Kidney (tissue), 14 donors: ENCODE results near the gene TADA2A. TPM values are rescaled to one million over a fixed set of nuclear protein-coding genes. Genes with fewer than 3 reads are reported as not detected.
"Not testable (repeated sequence)": the region's sequence is repeated elsewhere in the genome, so short reads cannot be mapped to it uniquely, and the experiment has no call there.

Experiments
- DNase-seq, 5 donors: peaks; one replicate each; pipeline ENCODE4 v3.0.0-alpha.2; 2013 to 2020
- FAIRE-seq: peaks from 2 replicates; lab custom pipeline; 2012; peaks lifted over from hg19 to GRCh38; lab: Jason Lieb, UNC
- H3K27ac ChIP-seq, 2 donors: one replicate each; pipeline ENCODE4 v1.7.0; 2013; ENCODE audit warnings: low read depth in 2 of 2, low read length in 2 of 2, inconsistent platforms in 1 of 2
- H3K27me3 ChIP-seq: one replicate; pipeline ENCODE4 v1.7.1; 2013; ENCODE audit warnings: low read length, inconsistent platforms; ENCODE audit not compliant: control insufficient read depth, insufficient read depth
- H3K36me3 ChIP-seq, 3 donors: one replicate each; pipeline versions ENCODE4 v1.7.0 to v1.7.1; 2013; ENCODE audit warnings: low read length in 3 of 3, control low read depth in 1 of 3, inconsistent platforms in 1 of 3; ENCODE audit not compliant: insufficient read depth in 3 of 3, control insufficient read depth in 2 of 3
- H3K4me1 ChIP-seq, 3 donors: one replicate each; pipeline versions ENCODE4 v1.7.0 to v1.7.1; 2013; ENCODE audit warnings: low read length in 3 of 3, inconsistent platforms in 1 of 3, low read depth in 1 of 3; ENCODE audit not compliant: control insufficient read depth in 2 of 3, insufficient read depth in 2 of 3
- H3K4me3 ChIP-seq, 3 donors: one replicate each; pipeline versions ENCODE4 v1.7.0 to v1.8.1; 2013; ENCODE audit warnings: low read length in 3 of 3, control low read depth in 1 of 3, inconsistent platforms in 1 of 3
- H3K9ac ChIP-seq, 3 donors: one replicate each; pipeline versions ENCODE4 v1.7.0 to v1.7.1; 2013; ENCODE audit warnings: low read length in 3 of 3, control low read depth in 1 of 3, inconsistent platforms in 1 of 3
- H3K9me3 ChIP-seq, 3 donors: one replicate each; pipeline versions ENCODE4 v1.7.0 to v1.7.1; 2013; ENCODE audit warnings: low read length in 3 of 3, control low read depth in 1 of 3, inconsistent platforms in 1 of 3; ENCODE audit not compliant: control insufficient read depth in 2 of 3, insufficient read depth in 1 of 3
- CTCF ChIP-seq: IDR thresholded peaks from 3 replicates; pipeline ENCODE4 v1.5.1; 2012; ENCODE audit warnings: mild to moderate bottlenecking, moderate library complexity, borderline replicate concordance; ENCODE audit not compliant: insufficient read depth; ENCODE audit errors: extremely low read depth
- intact Hi-C: fragments of 100-400 bp; cut with DNase I; formaldehyde crosslinking; loops from one replicate; pipeline ENCODE4 v1.11.1; 2022
- polyA plus RNA-seq: library from polyadenylated mRNA; stranded (reverse); fragments of 350-450 nt; fragmentation: Illumina TruSeq; extraction: RNeasy Lipid Tissue Mini Kit (QIAGEN cat#74804); gene quantifications from one replicate; pipeline ENCODE4 v1.2.3, GENCODE V29; 2014; ENCODE audit warnings: low read depth, low replicate concordance; ENCODE audit not compliant: insufficient read depth
- total RNA-seq: library from RNA; stranded (reverse); fragmentation: NEBNext Ultra II Directional; extraction: Animal tissue kit (Norgen Biotek cat#: 25700); gene quantifications from one replicate; pipeline ENCODE4 v1.2.1, GENCODE V29; 2021
- donor health status: control.
- donor health status: control.
- donor health status: control.
- donor health status: control.
- donor health status: control.
- donor health status: DM: yes; HTN: yes; CAD: no.
- donor health status: Normal renal cell carcinoma (clear cell type).

The TADA2A gene
- total and polyA plus RNA-seq, 2 donors from 2014 or later: 6.6 to 26.0 TPM

- H3K27ac ChIP-seq: peak overlapping the region; percentile 49 to 75
- H3K9me3 ChIP-seq: no peaks in the 10 kb centered on the region
- intact Hi-C loops: no loop called here
- TF ChIP-seq CTCF: no peak
- H3K4me1 ChIP-seq: peaks cover 0 to 6% (median 0%) of the 10 kb centered on the region in 3 donors
- H3K36me3 ChIP-seq: peaks cover 0 to 2% (median 0%) of the 10 kb centered on the region in 3 donors
- no peak overlapping the region for H3K4me3 ChIP-seq
- peak overlapping the region in 1 of 3 donors; percentile 15 for H3K9ac ChIP-seq
- DNase-seq (peak in 1 of 5 donors; percentile 41), FAIRE-seq (no peak)
- no peaks in the 10 kb centered on the region for H3K27me3 ChIP-seq
These were observed 43.4 kb downstream of the TADA2A start for GRCh38 chr17:37450112-37450511.

GRCh38 chr17:37457801-37458200 lies 51.1 kb downstream of the TADA2A start:
- H3K9me3 ChIP-seq, H3K9ac ChIP-seq, H3K36me3 ChIP-seq, FAIRE-seq, H3K27ac ChIP-seq, intact Hi-C loops, DNase-seq, H3K4me3 ChIP-seq, H3K27me3 ChIP-seq, H3K4me1 ChIP-seq: not testable (repeated sequence)

GRCh38 chr17:37458805-37459204 lies 52.1 kb downstream of the TADA2A start:
- peaks cover 0 to 2% (median 0%) of the 10 kb centered on the region in 3 donors for H3K36me3 ChIP-seq
- H3K9ac ChIP-seq: no peak overlapping the region
- FAIRE-seq: no peak
- H3K9me3 ChIP-seq: no peaks in the 10 kb centered on the region
- no peak overlapping the region for H3K4me3 ChIP-seq
- no peaks in the 10 kb centered on the region for H3K4me1 ChIP-seq
- TF ChIP-seq CTCF: no peak
- no peaks in the 10 kb centered on the region for H3K27me3 ChIP-seq
- no peak overlapping the region for H3K27ac ChIP-seq
- no peak for DNase-seq
- intact Hi-C loops: no loop called here

GRCh38 chr17:37461668-37462067 lies 55.0 kb downstream of the TADA2A start:
- Histone ChIP-seq H3K4me3 (no peak overlapping the region), H3K9ac (no peak overlapping the region), H3K9me3 (no peaks in the 10 kb centered on the region), H3K27me3 (no peaks in the 10 kb centered on the region), H3K36me3 (peaks cover 0 to 2% (median 2%) of the 10 kb centered on the region in 3 donors), H3K27ac (no peak overlapping the region), H3K4me1 (no peaks in the 10 kb centered on the region)
- intact Hi-C loops: no loop called here
- FAIRE-seq (no peak), DNase-seq (no peak)
- no peak for TF ChIP-seq CTCF
